UCSD-AML1 (cell line): ENCODE data around the gene CD81.
A peak's percentile ranks its signal among the peaks of the same experiment; 100 is the strongest.

ENCODE experiments used
- DNase-seq: peaks from one replicate; lab custom pipeline; 2025; ENCODE audit not compliant: unreplicated experiment; lab: John Stamatoyannopoulos, UW

Gene CD81

DNA sequence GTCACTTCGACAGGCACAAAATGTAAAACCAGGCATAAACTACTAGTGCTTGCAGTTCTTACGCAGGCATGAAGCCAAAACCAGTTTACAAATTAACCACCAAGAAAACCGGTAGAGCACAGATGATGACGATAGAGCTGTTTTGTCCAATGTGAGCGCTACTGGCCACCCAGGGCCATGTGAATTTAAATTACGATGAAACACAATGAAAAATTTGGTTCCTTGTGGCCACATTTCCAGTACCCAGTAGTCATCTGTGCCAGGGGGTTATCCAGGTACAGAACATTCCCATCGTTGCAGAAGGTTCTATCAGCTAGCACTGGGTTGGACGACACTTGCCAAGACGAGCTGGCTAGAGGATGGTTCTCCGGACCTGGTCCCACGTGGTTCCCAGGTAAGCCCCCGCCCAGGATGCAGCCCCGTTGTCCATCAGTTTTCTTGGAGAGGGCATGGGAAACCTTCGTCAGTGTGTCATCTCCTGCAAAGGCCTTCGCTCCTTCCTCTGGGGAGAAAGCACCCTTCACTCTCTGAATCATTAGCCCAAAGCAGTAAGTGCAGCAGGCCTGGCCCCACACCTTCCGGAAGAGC is 1.1 kb upstream of the CD81 start:
- no peak for DNase-seq

DNA sequence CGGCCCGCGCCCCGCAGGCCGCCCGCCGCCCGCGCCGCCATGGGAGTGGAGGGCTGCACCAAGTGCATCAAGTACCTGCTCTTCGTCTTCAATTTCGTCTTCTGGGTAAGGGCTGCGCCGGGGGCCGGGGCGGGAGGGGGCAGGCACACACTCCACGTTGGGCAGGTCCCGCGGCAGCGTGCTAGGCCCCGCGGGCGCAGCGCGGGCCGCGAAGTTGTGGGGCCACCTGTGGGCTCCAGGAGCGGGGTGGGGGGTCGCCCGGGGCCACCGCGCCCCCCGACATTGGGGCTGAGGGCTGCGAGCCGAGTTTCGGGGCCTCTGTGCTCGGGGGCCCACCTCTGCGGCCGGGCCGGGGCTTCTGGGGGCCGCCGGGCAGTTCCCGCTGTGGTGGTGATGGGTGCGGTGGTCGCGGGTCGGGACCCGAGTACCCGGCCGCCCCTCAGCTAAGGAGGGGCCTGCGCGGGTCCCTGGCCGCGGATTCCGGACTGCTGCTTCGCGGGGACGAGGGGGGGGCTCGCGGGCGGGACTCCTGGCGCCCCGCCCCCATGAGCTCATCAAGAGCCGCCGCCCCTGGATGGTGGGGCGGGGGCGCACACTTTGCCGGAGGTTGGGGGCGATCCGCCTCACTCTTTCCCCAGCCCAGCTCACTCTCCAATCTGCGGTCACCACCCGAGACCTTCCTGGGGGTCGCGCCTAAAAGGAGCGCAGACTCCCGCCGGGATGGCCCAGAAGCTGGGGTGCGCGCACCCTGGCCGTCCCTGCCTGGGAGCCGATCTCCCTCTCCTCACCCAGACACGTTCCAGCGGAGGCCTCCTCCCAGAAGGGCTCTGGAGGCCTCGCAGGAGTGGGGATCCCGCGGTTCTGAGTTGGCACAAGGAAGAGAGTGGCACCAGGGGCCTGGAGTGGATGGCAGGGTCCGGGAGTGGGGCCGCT is 667 bp downstream of the CD81 start:
- peak; percentile 69 for DNase-seq

DNA sequence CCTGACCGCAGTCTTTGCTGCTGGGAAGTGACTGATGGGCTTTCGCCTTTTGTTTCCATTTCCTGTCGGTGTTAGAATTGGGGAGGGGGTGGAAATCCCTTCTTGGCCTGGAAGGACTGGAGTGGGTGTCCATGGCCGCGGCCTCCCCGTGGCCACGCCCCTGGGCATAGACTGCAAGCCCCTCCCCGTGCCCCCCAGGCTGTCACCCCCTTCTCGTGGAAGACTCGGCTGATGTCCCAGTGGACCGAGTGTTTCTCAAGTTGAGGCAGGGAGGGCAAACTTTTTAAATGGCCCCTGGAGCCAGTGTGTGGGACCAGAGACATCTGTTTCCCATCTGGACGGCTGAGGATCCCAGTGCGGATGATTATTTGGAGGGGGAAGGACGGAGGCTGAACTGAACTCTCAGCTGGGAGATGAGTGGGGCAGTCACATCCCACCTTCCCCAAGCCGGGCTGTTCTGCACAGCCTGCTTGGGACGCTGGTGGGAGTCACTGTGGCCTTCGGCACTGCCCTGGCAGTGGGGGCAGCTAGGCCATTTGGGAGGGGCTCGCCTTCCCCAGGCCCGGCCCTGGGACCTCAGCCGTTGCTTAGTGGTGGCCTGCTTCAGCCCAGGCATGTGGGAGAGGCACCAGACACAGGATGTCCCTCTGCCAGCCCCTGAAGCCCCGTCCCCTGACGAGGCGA is 1.6 kb downstream of the CD81 start:
- DNase-seq: no peak

DNA sequence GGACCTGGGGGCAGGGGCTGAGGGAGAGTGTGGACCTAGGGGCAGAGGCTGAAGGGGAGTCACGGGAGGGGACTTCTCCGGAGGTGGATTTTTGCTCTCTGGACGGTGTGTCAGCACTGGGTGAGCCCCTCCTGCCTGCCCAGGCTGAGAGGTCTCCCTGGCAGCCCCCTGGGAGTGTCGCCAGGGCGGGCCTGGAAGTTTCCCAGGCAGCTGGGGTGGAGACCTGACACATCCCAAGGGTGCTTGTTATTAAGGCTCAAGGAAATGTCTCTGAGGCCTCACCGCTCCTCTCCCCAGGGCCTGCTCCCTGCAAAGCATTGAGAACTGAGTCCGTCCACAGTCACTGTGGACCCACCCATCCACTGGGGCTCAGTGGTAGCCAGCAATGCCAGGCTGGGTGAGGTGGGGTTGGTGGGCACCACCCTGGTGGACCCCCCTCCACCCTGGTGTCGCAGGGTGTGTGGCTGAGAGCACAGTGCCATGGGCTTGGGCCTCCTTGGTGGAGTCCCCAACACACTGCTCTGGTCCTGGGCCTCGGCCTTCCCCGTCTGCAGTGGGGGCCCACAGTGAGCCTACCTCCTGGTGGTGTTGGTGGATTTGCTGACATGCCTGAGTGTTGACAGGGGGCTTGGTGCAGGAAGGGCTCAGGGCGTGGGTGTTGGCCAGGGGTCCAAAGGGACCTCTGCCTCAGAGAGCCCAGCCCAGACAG is 2.5 kb downstream of the CD81 start:
- DNase-seq: no peak

DNA sequence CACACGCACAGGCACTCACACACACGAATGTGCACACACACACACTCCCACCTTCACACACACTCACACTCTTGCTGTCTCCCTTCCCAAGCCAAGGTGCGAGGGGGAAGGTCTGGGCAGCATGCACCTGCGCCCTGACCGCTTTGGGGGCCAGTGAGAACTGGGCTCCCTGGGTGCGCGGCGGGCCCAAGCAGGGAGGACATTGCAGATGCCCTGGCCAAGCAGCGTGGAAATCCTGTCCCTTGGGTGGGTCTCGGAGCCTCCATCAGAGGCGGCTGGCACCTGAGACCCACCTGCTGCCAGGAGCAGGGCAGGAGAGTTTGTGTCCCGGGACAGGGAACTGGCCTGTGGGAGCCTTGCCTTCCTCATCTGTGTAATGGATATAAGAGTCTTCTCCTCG is 3.3 kb downstream of the CD81 start:
- DNase-seq: no peak

DNA sequence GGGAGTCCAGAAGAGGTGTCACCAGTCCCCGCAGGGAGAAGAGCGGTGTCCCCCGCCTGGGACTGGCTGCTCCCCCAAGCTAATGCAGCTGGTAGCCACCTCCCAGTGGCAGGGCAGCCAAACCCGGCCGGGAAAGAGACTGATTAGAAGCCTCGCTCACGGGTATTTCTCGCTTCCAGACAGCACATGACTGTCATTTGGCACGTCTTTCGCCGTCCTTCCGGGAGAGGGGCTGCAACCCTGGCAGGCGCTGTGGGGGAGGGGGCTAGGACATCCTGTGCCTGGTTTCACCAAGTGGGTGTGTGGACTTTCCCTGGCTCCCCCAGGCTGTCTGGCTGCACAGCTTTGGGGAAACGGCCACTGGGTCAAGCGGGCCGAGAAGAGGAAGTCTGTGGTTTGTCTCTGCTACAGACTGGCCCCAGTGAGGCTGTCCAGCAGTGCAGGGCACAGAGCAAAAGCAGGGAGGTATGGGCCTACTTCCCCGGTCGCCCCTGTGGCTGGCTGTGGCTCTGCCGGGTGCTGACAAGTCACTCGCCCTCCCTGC is 3.8 kb downstream of the CD81 start:
- peak; percentile 76 for DNase-seq

GRCh38 chr11:2381494-2382128 is 4.5 kb downstream of the CD81 start:
- no peak for DNase-seq

GRCh38 chr11:2382129-2382517 is 5.0 kb downstream of the CD81 start:
- no peak for DNase-seq

DNA sequence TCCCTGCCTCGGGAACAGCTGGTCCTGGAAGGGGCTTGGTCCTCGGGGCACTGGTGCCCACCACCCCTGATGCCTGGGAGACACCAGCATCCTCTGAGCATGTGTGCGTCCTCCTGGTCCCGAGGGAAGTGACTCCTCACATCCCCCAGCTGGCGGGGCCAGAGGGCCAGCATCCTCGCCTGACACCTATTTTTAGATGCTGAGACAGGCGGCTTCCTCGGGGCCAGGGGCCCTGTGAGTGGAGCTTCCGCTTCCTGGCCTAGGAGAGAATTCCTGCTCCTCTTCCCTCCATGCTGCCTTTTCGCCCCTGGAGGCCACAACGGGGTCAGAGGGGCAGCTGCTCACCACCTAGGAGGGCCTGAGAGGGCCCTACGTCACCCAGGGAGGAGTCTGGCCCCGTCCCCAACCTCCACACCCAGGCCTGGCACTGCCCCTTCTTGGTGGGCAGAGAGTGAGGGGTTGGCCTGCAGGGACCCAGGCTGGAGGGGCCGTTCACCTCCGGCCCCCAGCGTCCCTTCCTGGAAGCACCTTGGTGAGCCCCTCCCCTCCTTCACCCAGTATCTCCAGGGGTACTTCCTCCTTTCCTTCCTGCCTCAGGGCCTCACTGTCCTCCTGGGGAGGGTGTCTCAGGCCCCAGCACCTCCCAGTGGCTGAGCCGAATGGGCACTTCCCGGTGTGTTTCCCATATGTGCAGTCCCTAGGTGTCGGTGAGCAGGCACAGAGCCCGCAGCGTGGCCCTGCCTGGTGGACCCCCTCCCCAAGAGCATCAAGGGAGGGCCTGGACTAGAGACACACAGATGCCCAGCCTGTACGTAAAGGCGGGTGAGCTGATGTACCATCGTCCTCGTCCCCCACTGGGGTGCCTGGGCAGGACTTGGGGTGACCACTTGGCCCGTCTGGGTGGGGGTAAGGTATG is 6.1 kb downstream of the CD81 start:
- peak; percentile 74 for DNase-seq

DNA sequence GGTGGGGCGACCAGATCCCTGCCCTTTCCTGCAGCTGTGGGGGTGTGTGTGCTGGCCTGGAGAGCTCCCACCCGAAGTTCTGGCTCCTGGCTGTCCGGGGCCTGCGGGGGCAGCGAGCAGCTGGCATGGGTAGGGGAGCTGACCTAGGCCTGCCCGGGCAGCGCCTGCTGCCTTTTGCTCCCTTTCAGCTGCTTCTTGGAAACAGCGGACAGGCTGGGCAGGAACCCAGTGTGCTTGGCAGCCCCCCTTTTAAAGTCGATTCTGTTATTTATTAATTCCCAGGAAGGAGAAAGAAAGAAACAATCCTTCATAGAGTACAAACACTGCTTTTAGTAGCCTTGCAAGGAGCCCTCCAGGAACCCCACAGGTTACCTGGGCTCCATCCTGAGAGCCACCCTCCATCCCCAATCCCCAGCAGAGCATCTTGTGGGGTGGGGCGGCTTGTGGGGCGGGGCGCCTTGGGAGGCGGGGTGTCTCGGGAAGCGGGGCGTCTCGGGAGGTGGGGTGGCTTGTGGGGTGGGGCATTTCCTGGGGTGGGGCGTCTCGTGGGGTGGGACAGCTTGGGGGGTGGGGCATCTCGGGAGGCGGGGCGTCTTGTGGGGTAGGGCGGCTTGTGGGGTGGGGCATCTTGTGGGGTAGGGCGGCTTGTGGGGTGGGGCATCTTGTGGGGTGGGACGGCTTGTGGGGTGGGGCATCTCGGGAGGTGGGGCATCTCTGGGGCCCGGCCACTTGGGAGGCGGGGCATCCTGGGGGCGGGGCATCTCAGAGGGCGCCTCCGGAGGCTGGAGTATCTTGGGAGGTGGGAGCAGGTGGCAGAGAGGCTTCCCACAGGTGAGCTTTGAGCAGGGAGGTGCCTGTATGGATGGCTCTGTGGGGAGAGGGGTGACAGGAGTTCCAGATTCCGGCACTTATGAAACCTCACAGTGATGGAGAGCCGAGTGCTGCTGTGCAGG is 7.0 kb downstream of the CD81 start:
- no peak for DNase-seq

GRCh38 chr11:2385156-2386151 is 8.3 kb downstream of the CD81 start:
- DNase-seq: no peak

DNA sequence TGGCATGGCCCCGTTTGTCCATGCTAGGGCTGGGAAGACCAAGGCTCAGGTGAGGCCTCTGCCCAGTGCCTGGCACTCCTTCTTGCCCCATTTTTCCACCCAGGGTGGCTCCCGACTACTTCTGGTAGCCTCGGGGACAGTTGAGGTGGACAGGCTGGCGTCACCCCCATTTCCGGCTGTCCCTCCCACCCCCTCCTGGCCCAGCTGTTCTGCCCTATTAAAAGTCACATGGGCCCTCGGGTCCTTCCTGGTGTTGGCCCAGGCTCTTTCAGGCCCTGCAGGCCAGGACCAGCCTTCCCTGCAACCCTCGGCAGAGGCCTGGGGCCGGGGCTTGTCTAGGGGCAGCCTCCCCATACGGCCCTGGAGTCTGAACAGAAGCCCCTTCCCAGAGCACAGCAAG is 9.5 kb downstream of the CD81 start:
- DNase-seq: no peak

DNA sequence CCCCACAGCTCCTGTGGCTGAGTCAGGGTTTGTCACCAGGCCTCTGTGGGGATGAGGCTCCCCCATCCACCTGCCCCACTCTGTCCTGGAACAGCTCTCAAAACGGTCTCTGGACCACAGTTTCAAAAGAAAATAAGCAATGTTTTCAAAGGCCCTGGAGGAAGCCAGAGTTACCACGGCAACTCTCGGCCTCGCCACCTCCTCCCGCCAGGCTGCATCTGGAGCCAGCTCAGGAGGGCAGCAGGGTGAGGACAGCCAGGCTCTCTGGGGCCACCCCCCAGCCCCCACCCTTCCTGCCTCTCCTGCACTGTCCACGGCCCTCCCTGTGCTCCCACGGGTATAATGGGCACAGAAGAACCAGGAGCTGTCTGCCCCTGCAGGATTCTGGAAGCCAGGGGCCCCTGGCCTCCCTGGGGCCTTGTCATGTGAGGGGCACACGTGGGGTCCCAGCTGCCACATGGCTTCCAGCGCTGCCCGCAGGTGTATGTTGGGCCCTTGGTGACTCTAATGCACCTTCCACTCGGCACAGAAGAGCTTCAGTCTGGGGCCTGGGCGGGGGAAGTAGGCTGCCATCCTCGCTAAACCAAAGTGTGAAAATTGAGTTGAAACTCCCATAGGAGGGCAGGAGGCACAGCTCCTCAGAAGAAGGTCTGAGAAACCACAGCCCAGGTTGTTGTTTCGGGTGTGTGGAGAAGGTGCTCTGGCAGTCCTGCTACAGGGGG is 10.3 kb downstream of the CD81 start:
- DNase-seq: no peak

GRCh38 chr11:2388431-2389376 is 11.6 kb downstream of the CD81 start:
- DNase-seq: no peak

DNA sequence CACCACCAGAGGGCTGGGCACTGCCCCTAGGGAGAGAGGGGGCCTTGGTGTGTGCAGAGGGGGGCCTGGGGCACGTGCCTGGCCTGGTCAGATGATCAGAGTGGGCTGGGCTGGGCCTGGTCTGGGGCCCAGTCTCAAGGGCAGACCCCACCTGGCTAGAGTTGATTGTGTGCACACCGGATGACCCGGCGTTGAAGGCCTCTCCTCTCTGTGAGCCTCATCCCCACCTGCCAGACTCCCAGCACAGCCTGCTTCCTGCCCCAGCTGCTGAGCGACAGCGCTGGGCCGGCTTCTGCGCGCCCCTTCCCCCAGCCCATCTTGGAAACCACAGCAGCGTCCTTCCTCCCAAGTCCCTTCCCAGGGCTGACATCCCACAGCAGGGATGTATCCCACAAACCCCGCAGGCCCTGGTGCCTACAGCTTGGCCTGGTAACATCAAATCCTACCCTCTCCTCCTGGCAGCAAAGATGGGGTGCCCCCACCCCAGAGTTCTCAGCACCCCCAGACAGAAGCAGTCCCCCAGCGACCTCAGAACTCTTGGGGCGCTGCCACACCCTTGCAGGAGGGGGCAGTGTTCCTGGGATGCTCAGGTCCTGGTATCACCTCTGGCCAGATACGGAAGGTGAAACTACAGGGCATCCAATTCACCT is 12.4 kb downstream of the CD81 start:
- DNase-seq: peak; percentile 37
